ENCODE data around the gene AZIN2. TPM values are rescaled to one million over a fixed set of nuclear protein-coding genes. Genes with fewer than 3 reads are reported as not detected.

Gene AZIN2
- total and polyA plus RNA-seq, 9 of the 15 experiments (the other 6 are each of a cell fraction or from before 2014, with no cell fraction given): 0.06 to 0.91 (median 0.42) TPM; not detected in 2

DNA sequence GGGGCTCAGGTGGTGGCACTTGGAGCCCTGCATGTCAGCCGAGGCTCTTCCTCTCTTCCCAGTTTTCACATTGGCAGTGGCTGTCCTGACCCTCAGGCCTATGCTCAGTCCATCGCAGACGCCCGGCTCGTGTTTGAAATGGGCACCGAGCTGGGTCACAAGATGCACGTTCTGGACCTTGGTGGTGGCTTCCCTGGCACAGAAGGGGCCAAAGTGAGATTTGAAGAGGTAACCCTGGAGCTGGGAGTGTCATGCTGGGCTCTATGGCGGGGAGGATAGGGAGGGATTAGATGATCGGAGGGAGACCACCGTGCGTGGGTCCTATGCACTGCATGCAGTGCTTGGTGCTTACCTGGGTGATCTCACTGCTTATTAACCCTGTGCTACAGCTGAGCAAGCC, 13.5 kb downstream of the AZIN2 start:
- Histone ChIP-seq H3K4me1 (replicated peaks in 1 of 2; ENCODE audit: control insufficient read depth in 2 of 2, insufficient read depth in 2 of 2, low read length in 2 of 2) (peaks cover 0 to 12% of the 10 kb centered on the region in 2 experiments; a peak in 3 of 5 replicates), H3K27me3 (ENCODE audit: control insufficient read depth in 2 of 2, insufficient read depth in 2 of 2, low read length in 2 of 2) (peaks cover 0 to 4% of the 10 kb centered on the region in 2 experiments; a peak in 1 of 5 replicates), H3K9ac (ENCODE audit: insufficient read depth in 1 of 2, low read depth in 2 of 2, low read length in 2 of 2) (no peak overlapping the region), H3K79me2 (ENCODE audit: control insufficient read depth, insufficient read depth, low read length) (no peaks in the 10 kb centered on the region), H3K9me1 (ENCODE audit: control insufficient read depth, insufficient read depth, low read length) (no peaks in the 10 kb centered on the region), H3K4me2 (ENCODE audit: insufficient read depth, low read length) (no peak overlapping the region), H2AFZ (ENCODE audit: low read depth, low read length) (peak overlapping the region; percentile 3; the same call in 1 of the 2 replicates), H4K20me1 (replicated peaks; ENCODE audit: control insufficient read depth, insufficient read depth, low read length) (peaks cover 7% of the 10 kb centered on the region), H3K27ac (ENCODE audit: extremely low read depth, low read depth, low read length) (no peak overlapping the region), H3K4me3 (no peak overlapping the region), H3K9me3 (replicated peaks; ENCODE audit: control insufficient read depth, insufficient read depth, low read depth, low read length) (no peaks in the 10 kb centered on the region), H3K36me3 (ENCODE audit: control insufficient read depth, insufficient read depth, low read length) (no peaks in the 10 kb centered on the region)
- 46% methylated on average over 11 of the region's 11 CpGs for WGBS (ENCODE audit: insufficient coverage, low coverage, missing lambda C conversion rate)
- DNase-seq (ENCODE audit: extremely low read depth in 1 of 4, low spot score in 3 of 4) (no peak), FAIRE-seq (no peak), ATAC-seq (no peak)
- CTCF ChIA-PET (ENCODE audit: low intra/inter-chr PET ratio): interaction anchor here (1.1 to 1.9 kb wide), 4 partner anchors 8 to 376 kb away, joined by 3 to 7 read pairs (median 5); no protein-coding TSS in a partner anchor
- BruUV-seq (replicated peaks): no TSS peak
- no peak for TF ChIP-seq ZNF780A (CRISPR knock-in tag; IDR thresholded peaks at IDR 0.05)
- no peak for TF ChIP-seq CTBP1 (IDR thresholded peaks at IDR 0.05; ENCODE audit: borderline replicate concordance)
- TF ChIP-seq TRIM24 (IDR thresholded peaks at IDR 0.05): no peak
- no peak for TF ChIP-seq RHOXF2B (CRISPR knock-in tag; conservative IDR thresholded peaks at IDR 0.05)
- no peak for TF ChIP-seq ARID1B (IDR thresholded peaks at IDR 0.05)
- no peak for TF ChIP-seq NFXL1 (CRISPR knock-in tag; IDR thresholded peaks at IDR 0.05)
- TF ChIP-seq U2AF1 (optimal IDR thresholded peaks at IDR 0.05; ENCODE audit: low read depth, low read length): no peak
- TF ChIP-seq NFIX (CRISPR knock-in tag; IDR thresholded peaks at IDR 0.05; ENCODE audit: low read depth): no peak
- no peak for TF ChIP-seq HDAC8 (tag; IDR thresholded peaks at IDR 0.05)
- TF ChIP-seq RUNX1 (IDR thresholded peaks at IDR 0.05; ENCODE audit: low read depth): no peak
- POLR2A ChIA-PET: interaction anchor here (0.5 kb wide), 1 partner anchor 176 kb away, joined by 3 read pairs; no protein-coding TSS in a partner anchor
- in situ Hi-C loops (cut with MboI): no loop called here
- intact Hi-C loops (cut with micrococcal nuclease): loop anchor here (5.0 kb wide), 1 partner anchor 382 kb away; no protein-coding TSS in a partner anchor

Data from K562 (cell line).